ENCODE data around the gene CLTRN. TPM values are rescaled to one million over a fixed set of nuclear protein-coding genes. Genes with fewer than 3 reads are reported as not detected.

Gene CLTRN
- total RNA-seq, 1 experiment from 2014 or later: 1.3 TPM

GRCh38 chrX:15601932-15602331 lies 62.7 kb downstream of the CLTRN start:
- DNase-seq (ENCODE audit: low read depth, low spot score): no peak
- in situ Hi-C loops (cut with HindIII; ENCODE audit: low pct_unique_long_range_greater_than_20kb, low sequenced_read_pairs): no loop called here

GRCh38 chrX:15600745-15601144 lies 63.9 kb downstream of the CLTRN start, which contains the start of gene ACE2:
Gene ACE2 (minus strand): TSS chrX:15600960. CDS start chrX:15600911, 49 bp downstream.
- in situ Hi-C loops (cut with HindIII; ENCODE audit: low pct_unique_long_range_greater_than_20kb, low sequenced_read_pairs): no loop called here
- no peak for DNase-seq (ENCODE audit: low read depth, low spot score)

GRCh38 chrX:15600049-15600448 lies 64.6 kb downstream of the CLTRN start:
- in situ Hi-C loops (cut with HindIII; ENCODE audit: low pct_unique_long_range_greater_than_20kb, low sequenced_read_pairs): no loop called here
- DNase-seq (ENCODE audit: low read depth, low spot score): no peak

GRCh38 chrX:15599461-15599860 lies 65.1 kb downstream of the CLTRN start:
- DNase-seq (ENCODE audit: low read depth, low spot score): no peak
- in situ Hi-C loops (cut with HindIII; ENCODE audit: low pct_unique_long_range_greater_than_20kb, low sequenced_read_pairs): no loop called here

GRCh38 chrX:15598026-15598425 lies 66.6 kb downstream of the CLTRN start:
- peak; percentile 45 for DNase-seq (ENCODE audit: low read depth, low spot score)
- in situ Hi-C loops (cut with HindIII; ENCODE audit: low pct_unique_long_range_greater_than_20kb, low sequenced_read_pairs): no loop called here

GRCh38 chrX:15594371-15594770 lies 70.2 kb downstream of the CLTRN start:
- peak; percentile 42 for DNase-seq (ENCODE audit: low read depth, low spot score)
- in situ Hi-C loops (cut with HindIII; ENCODE audit: low pct_unique_long_range_greater_than_20kb, low sequenced_read_pairs): no loop called here

GRCh38 chrX:15579778-15580747 lies 84.5 kb downstream of the CLTRN start:
- DNase-seq (ENCODE audit: low read depth, low spot score): no peak
- in situ Hi-C loops (cut with HindIII; ENCODE audit: low pct_unique_long_range_greater_than_20kb, low sequenced_read_pairs): no loop called here

Other genes with a start within 250 kb of the CLTRN start
- gene PIR, start 171.5 kb downstream of the CLTRN start, total RNA-seq (2014; rRNA removed; shearing (Covaris generic)): 333 and 344 TPM in 2 replicates
- 0.32 and 0.40 TPM in 2 replicates for gene BMX, start 164.0 kb downstream of the CLTRN start, total RNA-seq (2014; rRNA removed; shearing (Covaris generic))
- 0.05 TPM in 1 of 2 replicates, not detected in the other for gene ACE2, start 63.8 kb downstream of the CLTRN start, total RNA-seq (2014; rRNA removed; shearing (Covaris generic))
- 3.0 and 6.0 TPM in 2 replicates for gene CA5B, start 73.5 kb upstream of the CLTRN start, total RNA-seq (2014; rRNA removed; shearing (Covaris generic))
- gene ZRSR2, start 125.7 kb upstream of the CLTRN start, total RNA-seq (2014; rRNA removed; shearing (Covaris generic)): 3.8 and 7.0 TPM in 2 replicates
- gene AP1S2, start 190.0 kb upstream of the CLTRN start, total RNA-seq (2014; rRNA removed; shearing (Covaris generic)): 718 and 802 TPM in 2 replicates